HepG2 (cell line): ENCODE measurements around the gene PTPN20. TPM values are rescaled to one million over a fixed set of nuclear protein-coding genes. Genes with fewer than 3 reads are reported as not detected.

Source experiments
- ATAC-seq: fragments of 200-7000 bp; cut with Tn5 transposase; 3 replicates; pipeline ENCODE4 v1.9.1; 2020; ENCODE audit warnings: mild to moderate bottlenecking, moderate library complexity
- BruUV-seq: library from RNA; stranded (reverse); fragments of 400-500 nt; replicated peaks from 2 replicates; lab custom pipeline; 2021; lab: Mats Ljungman, UMichigan
- CTCF ChIA-PET: fragments of 300-600 bp; formaldehyde crosslinking; extraction: SDS; loops from one replicate; lab custom pipeline; 2021; ENCODE audit warnings: low total read pairs, inconsistent platforms, low intra/inter-chr PET ratio; lab: Yijun Ruan, JAX
- POLR2A ChIA-PET: fragments of 350-600 bp; sonication (Branson Sonifier 250); formaldehyde crosslinking; loops from one replicate; lab custom pipeline; 2020; ENCODE audit warnings: antibody characterized with exemption, inconsistent platforms; lab: Yijun Ruan, JAX
- DNase-seq: peaks from one replicate; pipeline ENCODE4 v3.0.0-alpha.2; 2015; ENCODE audit warnings: low spot score
- FAIRE-seq: peaks from 3 replicates; lab custom pipeline; 2011; peaks lifted over from hg19 to GRCh38; lab: Jason Lieb, UNC
- H2AFZ ChIP-seq: one replicate; pipeline ENCODE4 v1.6.1; 2011; ENCODE audit warnings: low read length, inconsistent platforms
- H3K27ac ChIP-seq: fragments of 300-600 bp; 3 replicates; pipeline ENCODE4 v1.8.0; 2011; ENCODE audit warnings: mixed run types, mild to moderate bottlenecking, mixed read lengths, low read length, inconsistent platforms; ENCODE audit not compliant: insufficient read depth; ENCODE audit errors: extremely low read length
- H3K27me3 ChIP-seq, 2 experiments: fragments of 200-600 bp in 1 of 2; 2 replicates in 1 of 2; 3 replicates in 1 of 2; pipeline versions ENCODE4 v1.6.0 to v1.8.0; 2011; ENCODE audit warnings: low read length in 2 of 2, mild to moderate bottlenecking in 2 of 2, moderate library complexity in 2 of 2, inconsistent platforms in 1 of 2; ENCODE audit not compliant: insufficient read depth in 2 of 2, control insufficient read depth in 1 of 2
- H3K36me3 ChIP-seq, 2 experiments: fragments of 200-600 bp in 1 of 2; replicated peaks in 1 of 2; 2 replicates in 1 of 2; 3 replicates in 1 of 2; pipeline versions ENCODE4 v1.5.1 to v1.8.0; 2011; ENCODE audit warnings: low read length in 2 of 2, inconsistent platforms in 1 of 2; ENCODE audit not compliant: insufficient read depth in 2 of 2, control insufficient read depth in 1 of 2
- H3K4me1 ChIP-seq: 2 replicates; pipeline ENCODE4 v1.5.1; 2012; ENCODE audit warnings: low read length, inconsistent platforms; ENCODE audit not compliant: insufficient read depth
- H3K4me2 ChIP-seq: 2 replicates; pipeline ENCODE4 v1.6.0; 2011; ENCODE audit warnings: low read depth, low read length, inconsistent platforms
- H3K4me3 ChIP-seq, 3 experiments: fragments of 200-600 bp in 1 of 3; sonication (generic), shearing (Covaris generic) in 1 of 3; replicated peaks in 1 of 3; 2 replicates each; pipeline ENCODE4 v1.5.1; 2011 to 2016; ENCODE audit warnings: low read length in 3 of 3, inconsistent platforms in 2 of 3, low read depth in 2 of 3, mild to moderate bottlenecking in 2 of 3, control low read depth in 1 of 3, mixed read lengths in 1 of 3; ENCODE audit not compliant: insufficient read depth in 1 of 3
- H3K79me2 ChIP-seq: one replicate; pipeline ENCODE4 v1.6.1; 2011; ENCODE audit warnings: low read length, inconsistent platforms; ENCODE audit not compliant: insufficient read depth
- H3K9ac ChIP-seq: 2 replicates; pipeline ENCODE4 v1.6.0; 2011; ENCODE audit warnings: mild to moderate bottlenecking, low read depth, low read length, inconsistent platforms; ENCODE audit not compliant: insufficient read depth
- H3K9me3 ChIP-seq: 2 replicates; pipeline ENCODE4 v1.5.1; 2012; ENCODE audit warnings: mild to moderate bottlenecking, low read length
- H4K20me1 ChIP-seq: 2 replicates; pipeline ENCODE4 v1.6.0; 2011; ENCODE audit warnings: inconsistent platforms, mild to moderate bottlenecking, low read length, moderate library complexity; ENCODE audit not compliant: insufficient read depth
- CBFB ChIP-seq: sonication (generic); formaldehyde crosslinking; IDR thresholded peaks from 2 replicates; pipeline ENCODE4 v1.4.0; 2020; ENCODE audit warnings: missing genetic modification reagents
- CENPX ChIP-seq: sonication (generic); formaldehyde crosslinking; IDR thresholded peaks from 2 replicates; pipeline ENCODE4 v1.9.0; 2021; ENCODE audit warnings: mild to moderate bottlenecking, missing genetic modification reagents, moderate library complexity
- E2F2 ChIP-seq: sonication (generic); formaldehyde crosslinking; IDR thresholded peaks from 2 replicates; pipeline ENCODE4 v1.4.0; 2020; ENCODE audit warnings: missing genetic modification reagents, borderline replicate concordance
- HMG20B ChIP-seq: conservative IDR thresholded peaks from 2 replicates; pipeline ENCODE4 v1.6.1; 2016; ENCODE audit warnings: missing genetic modification reagents, missing compliant biosample characterization
- KLF11 ChIP-seq: IDR thresholded peaks from 2 replicates; pipeline ENCODE4 v1.6.1; 2016; ENCODE audit warnings: missing compliant biosample characterization
- NFE2 ChIP-seq: sonication (generic); formaldehyde crosslinking; IDR thresholded peaks from 2 replicates; pipeline ENCODE4 v1.4.0; 2020; ENCODE audit warnings: missing genetic modification reagents
- PRPF4 ChIP-seq: fragments of 200-400 bp; formaldehyde crosslinking; IDR thresholded peaks from 2 replicates; pipeline ENCODE4 v1.6.1; 2016; ENCODE audit warnings: low read length, low read depth; ENCODE audit not compliant: poor library complexity, severe bottlenecking
- SRSF4 ChIP-seq: fragments of 200-400 bp; formaldehyde crosslinking; IDR thresholded peaks from one replicate; pipeline ENCODE4 v1.6.1; 2018; ENCODE audit warnings: mild to moderate bottlenecking, low read depth, low read length, moderate library complexity; ENCODE audit not compliant: poor library complexity, severe bottlenecking
- STAT6 ChIP-seq: sonication (generic); formaldehyde crosslinking; IDR thresholded peaks from 2 replicates; pipeline ENCODE4 v1.4.0; 2020; ENCODE audit warnings: missing genetic modification reagents, mild to moderate bottlenecking, borderline replicate concordance
- USF2 ChIP-seq, 2 experiments: sonication (generic) in 1 of 2; formaldehyde crosslinking in 1 of 2; IDR thresholded peaks; 2 replicates each; pipeline versions ENCODE4 v1.5.1 to v1.6.1; 2011 to 2020; ENCODE audit warnings: borderline replicate concordance in 1 of 2, low read depth in 1 of 2, low read length in 1 of 2, mild to moderate bottlenecking in 1 of 2, missing genetic modification reagents in 1 of 2, moderate library complexity in 1 of 2
- ZBTB44 ChIP-seq: sonication (generic); formaldehyde crosslinking; IDR thresholded peaks from 2 replicates; pipeline ENCODE4 v1.4.0; 2020; ENCODE audit warnings: missing genetic modification reagents
- ZNF24 ChIP-seq: fragments of 450-650 bp; IDR thresholded peaks from 2 replicates; pipeline ENCODE4 v1.6.1; 2017; ENCODE audit warnings: antibody characterized with exemption, mild to moderate bottlenecking
- ZNF260 ChIP-seq: sonication (generic); formaldehyde crosslinking; IDR thresholded peaks from 2 replicates; pipeline ENCODE4 v1.4.0; 2020; ENCODE audit warnings: missing genetic modification reagents, low read depth, mild to moderate bottlenecking, borderline replicate concordance
- ZNF552 ChIP-seq: sonication (generic); formaldehyde crosslinking; IDR thresholded peaks from 2 replicates; pipeline ENCODE4 v1.9.0; 2022; ENCODE audit warnings: missing genetic modification reagents, mild to moderate bottlenecking, borderline replicate concordance
- ZNF775 ChIP-seq: sonication (generic); formaldehyde crosslinking; IDR thresholded peaks from 2 replicates; pipeline ENCODE4 v1.4.0; 2020; ENCODE audit warnings: missing genetic modification reagents, mild to moderate bottlenecking, moderate library complexity, borderline replicate concordance
- WGBS: methylation state at CpG from one replicate; pipeline ENCODE4 v1.1.6; 2017; ENCODE audit warnings: low lambda C conversion rate; 5-methylcytosine and 5-hydroxymethylcytosine counted together
- in situ Hi-C: cut with HindIII; loops from 2 replicates; pipeline ENCODE4 v1.10.0; 2017; ENCODE audit warnings: low pct_unique_long_range_greater_than_20kb; ENCODE audit not compliant: extremely low pct_ligation_motif_present
- intact Hi-C: fragments of 100-400 bp; cut with micrococcal nuclease; formaldehyde crosslinking; loops from one replicate; pipeline ENCODE4 v1.10.0; 2022; ENCODE audit not compliant: unreplicated experiment
- polyA plus RNA-seq, 8 experiments: library from polyadenylated mRNA; depleted of rRNA in 3 of 8; stranded (reverse) in 7 of 8; unstranded in 1 of 8; fragments of >200 nt; fragmentation: Illumina TruSeq in 4 of 8; extraction: Trizol in 4 of 8; gene quantifications; 2 replicates each; pipeline versions ENCODE4 v1.2.1 to v1.2.3, GENCODE V29; 2011 to 2016; ENCODE audit warnings: low read depth in 4 of 8, missing spikeins in 1 of 8, mixed read lengths in 1 of 8; ENCODE audit not compliant: insufficient read depth in 1 of 8
- total RNA-seq, 5 experiments: library from RNA; depleted of rRNA; stranded (reverse); fragments of >200 nt; fragmentation: Illumina TruSeq; extraction: Trizol; gene quantifications; 2 replicates each; pipeline ENCODE4 v1.2.3, GENCODE V29; 2016; ENCODE audit warnings: low read depth in 1 of 5

PTPN20 gene
- total and polyA plus RNA-seq, 2 of the 13 experiments (the other 11 are each of a cell fraction or from before 2014, with no cell fraction given), result not detected

GRCh38 chr10:47016564-47016963 lies 105.3 kb downstream of the PTPN20 start (continued):
- TF ChIP-seq STAT6 (CRISPR knock-in tag), result no peak
- TF ChIP-seq SRSF4, result no peak
- no peak for TF ChIP-seq KLF11
- TF ChIP-seq ZBTB44 (CRISPR knock-in tag), result no peak
- no peak for TF ChIP-seq ZNF260
- TF ChIP-seq PRPF4, result no peak

GRCh38 chr10:47018026-47018735 lies 107.0 kb downstream of the PTPN20 start:
- in situ Hi-C loops, result no loop called here
- CTCF ChIA-PET, result no interaction called here
- TF ChIP-seq E2F2 (CRISPR knock-in tag) (no peak), HMG20B (CRISPR knock-in tag) (no peak), CENPX (no peak), NFE2 (CRISPR knock-in tag) (no peak), USF2 (IDR thresholded peaks at IDR 0.05; ENCODE audit: low read depth, low read length) (no peak), USF2 (CRISPR knock-in tag; IDR thresholded peaks at IDR 0.05; ENCODE audit: borderline replicate concordance) (no peak), ZNF24 (no peak), ZNF775 (CRISPR knock-in tag) (no peak), ZNF552 (CRISPR knock-in tag) (no peak), CBFB (CRISPR knock-in tag) (no peak)

More at GRCh38 chr10:47018026-47018735, 107.0 kb downstream of the PTPN20 start:
- Histone ChIP-seq H3K4me2 (no peak overlapping the region), H2AFZ (no peak overlapping the region), H3K27me3 (peaks cover 0 to 12% of the 10 kb centered on the region in 2 experiments; a peak in 3 of 5 replicates), H3K36me3 (no peaks in the 10 kb centered on the region), H3K9me3 (no peaks in the 10 kb centered on the region), H3K79me2 (no peaks in the 10 kb centered on the region), H3K9ac (no peak overlapping the region), H3K27ac (no peak overlapping the region), H4K20me1 (no peaks in the 10 kb centered on the region), H3K4me3 (no peak overlapping the region), H3K4me1 (peaks cover 8% of the 10 kb centered on the region)
- 8% methylated on average over 2 of the region's 2 CpGs for WGBS
- BruUV-seq, result no TSS peak
- no peak for DNase-seq
- no peak for ATAC-seq
- POLR2A ChIA-PET, result no interaction called here
- no peak for FAIRE-seq
- intact Hi-C loops, result no loop called here
